Eye (tissue), 1 donor: ENCODE data around the gene GSTT2B.
"Not testable (repeated sequence)": the region's sequence is repeated elsewhere in the genome, so short reads cannot be mapped to it uniquely, and the experiment has no call there.

ENCODE experiments used
- DNase-seq: peaks from one replicate; pipeline ENCODE4 v3.0.0-alpha.2; 2015

GSTT2B gene

GRCh38 chr22:23961084-23961771 lies at the start of gene GSTT2B:
Gene GSTT2B, minus strand, starts transcription at chr22:23961195. Its CDS starts 64 bp downstream, at chr22:23961131.
- not testable (repeated sequence) for DNase-seq

GRCh38 chr22:24010018-24010391 lies 49.0 kb upstream of the GSTT2B start:
- DNase-seq: no peak

GRCh38 chr22:24009227-24010017 lies 48.4 kb upstream of the GSTT2B start:
- DNase-seq: no peak

GRCh38 chr22:24008381-24009226 lies 47.6 kb upstream of the GSTT2B start:
- no peak for DNase-seq

GRCh38 chr22:24008022-24008283 lies 47.0 kb upstream of the GSTT2B start:
- no peak for DNase-seq

- DNase-seq: no peak
Measured at GRCh38 chr22:24007253-24008021, 46.4 kb upstream of the GSTT2B start.

GRCh38 chr22:24006914-24007214 lies 45.9 kb upstream of the GSTT2B start:
- DNase-seq: no peak

GRCh38 chr22:24006207-24006913 lies 45.4 kb upstream of the GSTT2B start:
- DNase-seq: no peak

GRCh38 chr22:24005201-24005600 lies 44.2 kb upstream of the GSTT2B start, which contains the start of gene GSTT4:
Gene GSTT4, minus strand, starts transcription at chr22:24005453. Its CDS starts 97 bp downstream, at chr22:24005356.
- no peak for DNase-seq

GRCh38 chr22:24003887-24004286 lies 42.9 kb upstream of the GSTT2B start:
- DNase-seq: no peak

- no peak for DNase-seq
Measured at GRCh38 chr22:24002851-24003250, 41.9 kb upstream of the GSTT2B start.

- no peak for DNase-seq
Measured at GRCh38 chr22:24002272-24002671, 41.3 kb upstream of the GSTT2B start.

GRCh38 chr22:24001314-24001713 lies 40.3 kb upstream of the GSTT2B start:
- no peak for DNase-seq

GRCh38 chr22:23999779-24000178 lies 38.8 kb upstream of the GSTT2B start:
- not testable (repeated sequence) for DNase-seq

GRCh38 chr22:23997092-23997491 lies 36.1 kb upstream of the GSTT2B start:
- no peak for DNase-seq

GRCh38 chr22:23993581-23994177 lies 32.7 kb upstream of the GSTT2B start:
- not testable (repeated sequence) for DNase-seq

- not testable (repeated sequence) for DNase-seq
Measured at GRCh38 chr22:23993080-23993479, 32.1 kb upstream of the GSTT2B start.

- DNase-seq: not testable (repeated sequence)
Measured at GRCh38 chr22:23989583-23990244, 28.7 kb upstream of the GSTT2B start.

GRCh38 chr22:23986538-23987178 lies 25.7 kb upstream of the GSTT2B start:
- DNase-seq: not testable (repeated sequence)

- DNase-seq: not testable (repeated sequence)
Measured at GRCh38 chr22:23986089-23986488, 25.1 kb upstream of the GSTT2B start.

- DNase-seq: peak; percentile 70
Measured at GRCh38 chr22:23984430-23984829, 23.4 kb upstream of the GSTT2B start.
